NCI-H2107 treated with DMSO at 0.1 percent for 48 hours (cell line): ENCODE results near the gene AGAP1.

Experiments
- DNase-seq: peaks from one replicate; lab custom pipeline; 2025; ENCODE audit not compliant: unreplicated experiment; lab: John Stamatoyannopoulos, UW

AGAP1 gene

DNA sequence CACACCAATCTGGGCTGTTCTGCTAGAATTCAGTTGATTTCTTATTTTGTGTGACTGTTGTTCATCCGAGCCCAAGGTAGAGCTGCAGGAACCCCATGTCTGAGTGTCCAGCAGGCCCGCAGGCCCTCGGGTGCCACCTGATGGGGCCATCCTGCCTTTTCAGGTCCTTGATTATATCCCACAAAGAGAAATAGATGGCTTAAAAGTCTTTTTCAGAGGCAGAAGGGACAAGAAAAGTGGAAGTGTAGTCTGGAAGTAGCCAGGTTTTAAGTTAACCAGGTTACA, 52.2 kb downstream of the AGAP1 start:
- no peak for DNase-seq

DNA sequence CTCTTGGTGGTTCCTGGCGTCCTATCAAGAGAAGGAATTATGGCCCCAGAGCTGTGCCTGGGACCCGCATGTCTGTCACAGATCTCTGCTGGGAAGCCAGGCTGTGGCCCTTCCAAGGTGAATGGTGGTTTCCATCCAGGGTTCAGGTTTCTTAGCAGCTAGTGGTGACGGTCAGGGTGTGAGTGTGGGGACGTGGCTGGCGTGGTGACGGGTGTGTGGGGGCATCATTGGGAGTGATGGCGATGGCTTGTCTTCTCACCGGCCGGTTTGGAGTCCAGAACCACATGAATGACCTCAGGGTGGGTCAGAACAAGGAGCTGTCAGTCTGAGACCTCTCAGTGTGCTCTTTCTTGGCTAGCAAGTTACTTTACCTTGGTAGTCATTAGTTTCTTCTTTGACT, 52.6 kb downstream of the AGAP1 start:
- DNase-seq: no peak

DNA sequence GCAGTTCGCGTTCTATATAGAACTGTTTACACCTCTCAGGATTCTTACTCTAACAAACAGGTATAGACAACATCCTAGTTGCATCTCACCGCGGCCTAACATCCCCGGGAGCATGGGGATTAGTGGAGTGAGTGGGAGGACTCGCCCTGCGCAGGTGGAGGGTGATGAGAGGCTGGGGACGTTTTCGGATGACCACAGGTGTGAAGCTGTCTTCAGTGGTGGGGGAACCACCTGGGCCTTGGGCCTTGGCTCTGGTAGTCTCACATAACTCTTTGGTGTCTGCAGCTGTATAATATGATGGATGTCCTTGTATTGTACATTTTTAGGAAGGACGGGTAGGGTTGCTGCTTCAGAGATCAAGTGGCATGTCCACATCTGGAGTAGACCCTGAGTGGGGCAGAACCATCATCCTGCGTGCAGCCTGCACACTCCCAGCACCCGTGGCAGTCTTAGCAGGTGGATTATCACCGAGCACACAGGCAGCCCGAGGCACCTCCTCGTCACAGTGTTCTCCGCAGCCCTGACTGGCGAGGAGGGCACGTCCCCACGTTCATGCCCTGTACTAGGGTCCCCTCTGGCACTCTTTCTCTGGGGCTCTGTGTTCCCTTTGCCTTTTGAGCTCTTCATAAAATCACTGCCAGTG, 56.0 kb downstream of the AGAP1 start:
- no peak for DNase-seq

DNA sequence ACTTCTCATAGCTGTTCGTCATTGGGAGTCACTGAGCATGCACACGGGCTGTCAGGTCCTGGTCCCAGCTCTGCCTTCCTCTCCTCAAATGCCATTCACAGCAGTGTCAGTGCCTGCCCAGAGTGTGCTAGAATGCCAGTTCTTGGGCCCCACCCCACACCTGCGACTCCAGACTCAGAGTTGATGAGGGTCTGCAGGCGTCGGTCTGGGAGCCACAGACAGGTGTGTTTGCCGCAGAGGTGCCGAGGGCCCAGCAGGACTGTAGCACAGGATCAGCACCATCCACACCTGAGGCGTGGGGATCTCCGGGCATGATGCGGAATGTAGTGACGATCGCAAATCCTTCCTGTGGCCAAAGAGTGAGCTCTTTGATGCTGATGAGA, 56.5 kb downstream of the AGAP1 start:
- no peak for DNase-seq

DNA sequence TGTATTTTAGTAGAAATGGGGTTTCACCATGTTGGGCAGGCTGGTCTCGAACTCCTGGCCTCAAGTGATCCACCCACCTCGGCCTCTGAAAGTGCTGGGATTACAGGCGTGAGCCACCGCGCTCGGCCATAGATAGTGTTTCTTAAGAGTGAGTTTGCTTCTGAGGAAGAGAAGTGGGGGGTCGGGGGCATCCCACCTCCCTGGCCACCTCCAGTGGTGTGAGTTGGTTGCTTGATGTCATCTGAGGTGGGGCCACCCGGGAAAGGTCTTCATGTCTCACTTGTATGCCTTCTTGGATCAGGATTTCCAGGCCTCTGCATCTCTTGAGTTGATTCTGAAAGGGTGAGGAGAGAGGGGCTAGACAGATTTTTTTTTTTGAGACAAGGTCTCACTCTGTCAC, 57.1 kb downstream of the AGAP1 start:
- no peak for DNase-seq

DNA sequence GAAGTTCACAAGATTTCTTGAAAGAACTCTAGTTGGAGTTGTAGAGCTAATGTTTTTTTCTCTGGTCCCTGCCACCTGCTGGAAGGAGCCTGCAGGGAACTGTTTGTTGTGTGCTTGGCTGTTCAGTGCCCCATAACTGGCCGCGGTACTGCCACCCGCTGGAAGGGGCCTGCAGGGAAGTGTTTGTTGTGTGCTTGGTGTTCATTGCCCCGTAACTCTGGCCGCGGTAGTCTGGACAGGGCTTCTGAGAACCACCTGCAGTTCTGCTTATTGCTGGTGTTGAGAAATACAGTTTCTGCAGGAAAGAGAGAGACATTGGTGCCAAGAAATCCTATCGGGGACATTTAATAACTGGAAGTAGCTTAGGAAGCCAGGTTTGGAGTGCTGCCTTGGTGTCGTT, 58.1 kb downstream of the AGAP1 start:
- peak; percentile 38 for DNase-seq

DNA sequence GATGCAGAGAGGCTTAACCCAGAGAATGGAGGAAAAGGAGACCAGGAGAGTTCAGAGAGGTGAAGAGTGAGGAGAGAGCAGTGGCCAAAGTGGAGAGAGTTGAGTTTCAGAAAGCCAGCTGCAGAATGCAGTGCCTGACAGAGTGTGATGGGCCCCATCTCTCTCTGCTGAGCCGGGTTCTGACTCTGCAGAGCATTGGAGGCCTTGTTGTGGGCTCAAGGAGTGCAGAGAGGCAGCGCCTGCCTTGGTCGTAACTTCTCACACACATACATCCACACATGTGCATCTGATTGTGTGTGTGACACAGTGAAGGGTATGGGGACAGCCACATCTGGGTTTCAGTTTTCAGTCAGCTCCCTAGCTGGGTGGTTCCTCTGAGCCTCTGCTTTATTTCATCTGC, 58.8 kb downstream of the AGAP1 start:
- no peak for DNase-seq

DNA sequence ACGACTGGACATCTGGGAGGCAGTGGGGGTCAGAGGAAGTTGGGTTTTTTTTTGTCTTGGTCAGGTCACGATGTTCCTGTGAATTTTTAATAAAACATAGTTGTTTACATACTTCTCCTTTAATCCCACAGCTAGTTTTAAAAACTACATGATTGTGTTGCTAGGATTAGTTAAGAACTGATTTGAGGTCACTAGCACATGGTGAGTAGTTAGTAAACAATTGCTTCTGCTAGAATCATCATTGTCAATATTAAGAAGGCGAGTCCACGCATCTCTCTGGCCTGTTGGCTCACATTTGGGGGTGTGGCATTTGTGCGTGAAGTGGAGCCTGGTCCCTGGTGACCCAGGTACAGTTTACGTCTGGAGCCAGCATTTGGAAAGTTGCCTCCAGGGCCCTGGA, 59.4 kb downstream of the AGAP1 start:
- no peak for DNase-seq

DNA sequence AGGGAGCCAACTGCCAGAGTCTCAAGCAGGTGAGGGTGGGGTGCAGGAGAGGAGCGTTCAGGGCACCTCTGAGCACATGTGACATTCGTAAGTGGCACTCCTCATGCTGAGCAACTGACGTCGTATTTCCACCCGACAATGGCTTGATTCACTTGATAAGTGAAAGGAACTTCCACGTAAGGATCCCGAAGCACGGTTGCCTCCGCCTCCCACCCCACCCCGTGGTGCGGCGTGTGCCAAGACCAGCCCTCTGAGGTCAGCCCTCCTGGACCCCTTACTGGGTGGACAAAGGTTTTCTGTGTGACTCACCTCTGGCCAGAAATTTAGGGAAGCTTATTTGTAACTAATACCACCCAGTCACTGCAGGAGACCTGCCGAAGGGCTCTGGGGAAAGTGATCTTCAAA, 59.9 kb downstream of the AGAP1 start:
- no peak for DNase-seq

DNA sequence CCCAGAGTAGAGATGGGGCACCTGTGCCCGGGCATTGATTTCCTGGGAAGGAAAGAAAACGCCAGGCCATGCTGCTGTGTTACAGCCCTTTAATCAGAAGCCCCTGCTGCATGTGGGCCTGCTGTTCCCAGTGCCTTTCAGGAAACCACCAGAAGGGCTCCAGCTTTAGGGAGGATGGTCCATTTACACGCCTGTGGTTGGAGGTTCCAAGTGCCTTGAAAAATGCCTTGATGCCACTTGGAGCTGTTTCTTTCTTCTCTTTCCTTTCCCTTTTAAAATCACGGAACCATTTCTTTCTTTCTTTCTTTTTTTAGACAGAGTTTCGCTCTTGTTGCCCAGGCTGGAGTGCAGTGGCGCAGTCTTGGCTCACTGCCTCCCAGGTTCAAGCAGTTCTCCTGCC, 60.5 kb downstream of the AGAP1 start:
- DNase-seq: no peak

DNA sequence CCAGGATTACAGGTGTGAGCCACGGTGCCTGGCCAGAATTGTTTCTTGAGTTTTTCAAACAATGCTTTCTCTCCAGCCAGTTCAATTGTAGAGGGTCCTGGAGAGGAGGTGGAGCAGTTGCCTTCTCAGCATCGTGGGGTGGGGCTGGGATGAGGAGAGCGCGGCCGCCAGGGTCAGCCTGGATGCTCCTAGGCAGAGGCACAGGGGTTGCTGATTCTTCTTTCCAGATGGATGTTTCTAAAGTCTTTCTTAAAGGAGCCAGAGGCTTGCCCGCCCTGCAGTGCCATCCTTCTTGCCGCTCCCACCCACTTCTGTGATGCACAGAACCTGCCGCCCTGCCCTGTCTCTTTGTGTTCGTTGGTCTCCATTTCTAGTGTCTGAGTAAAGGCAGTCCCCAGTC, 61.1 kb downstream of the AGAP1 start:
- DNase-seq: no peak

DNA sequence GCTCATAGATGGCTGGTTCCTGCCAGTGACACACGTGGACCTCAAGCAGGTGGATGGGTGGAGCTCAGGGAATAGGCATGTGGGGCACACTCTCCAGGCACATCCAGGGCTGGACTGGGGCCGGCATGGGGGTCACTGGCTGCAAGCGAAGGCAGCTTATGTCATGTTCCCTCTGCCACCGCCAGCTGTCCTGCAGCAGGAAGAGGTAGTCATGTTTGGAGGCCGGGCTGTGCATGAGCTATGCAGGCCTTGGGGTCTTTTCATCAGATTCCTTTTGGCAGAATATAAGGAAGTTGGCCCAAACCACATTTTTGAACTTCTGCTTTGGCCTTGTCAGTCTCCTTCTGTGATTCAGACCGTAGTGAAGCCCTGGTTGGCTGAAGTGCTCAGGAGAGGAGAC, 61.5 kb downstream of the AGAP1 start:
- no peak for DNase-seq

DNA sequence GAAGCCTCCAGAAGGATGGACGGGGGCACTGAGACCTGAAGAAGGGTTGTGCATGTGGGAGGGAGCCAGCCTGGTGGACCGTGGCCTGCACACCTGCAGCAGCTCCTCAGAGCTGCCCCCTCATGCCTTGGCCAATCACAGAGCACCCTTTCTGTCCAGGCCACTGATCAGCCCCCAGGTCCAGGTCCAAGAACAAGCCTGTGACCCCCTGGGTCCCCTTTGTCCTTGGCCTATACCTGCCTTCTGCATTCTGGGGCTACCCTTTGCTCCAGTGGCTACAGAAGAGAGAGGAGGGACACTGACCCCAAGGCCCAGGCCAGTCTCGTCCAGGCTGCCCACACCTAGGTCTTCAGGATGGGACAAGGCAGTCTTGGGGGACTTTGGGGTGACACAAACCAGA, 62.2 kb downstream of the AGAP1 start:
- DNase-seq: no peak

DNA sequence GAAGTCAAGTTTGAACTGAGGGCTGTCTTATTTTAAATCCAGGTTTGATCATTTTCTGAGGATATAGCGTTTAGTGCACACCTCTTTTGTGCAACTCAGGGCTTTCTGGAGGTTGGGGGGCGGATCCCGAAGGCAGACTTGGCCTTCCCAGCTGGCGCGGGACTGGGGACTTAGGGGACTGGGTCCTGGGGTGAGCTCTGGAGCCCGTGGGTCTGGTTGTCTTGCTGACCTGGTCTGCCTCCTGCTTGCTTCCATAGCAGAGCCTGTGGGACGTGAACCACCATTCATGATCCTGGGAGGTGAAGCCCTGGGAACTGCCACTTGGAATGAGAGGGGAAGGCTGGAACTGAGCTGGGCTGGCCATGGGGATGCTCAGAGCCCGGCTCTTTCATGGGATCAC, 63.1 kb downstream of the AGAP1 start:
- no peak for DNase-seq

DNA sequence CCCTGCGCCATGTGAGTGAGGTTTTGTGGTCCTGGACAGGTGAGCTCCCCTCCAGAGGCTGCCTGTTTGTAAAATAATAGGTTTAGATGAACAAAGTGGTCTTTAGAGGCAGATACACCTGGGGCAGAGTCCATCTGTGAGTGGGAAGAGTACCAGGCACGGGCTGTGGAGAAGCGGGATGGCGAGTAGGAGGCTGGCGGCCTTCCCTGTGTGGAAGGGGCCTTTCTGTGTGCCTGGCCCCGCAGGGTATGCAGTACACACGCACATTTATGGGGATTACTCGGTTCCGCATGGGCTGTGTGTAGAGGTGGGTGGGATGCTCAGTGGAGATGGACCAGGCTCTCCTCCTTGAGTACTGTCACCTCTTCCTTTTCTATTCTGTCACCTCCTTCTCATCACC, 64.1 kb downstream of the AGAP1 start:
- no peak for DNase-seq

DNA sequence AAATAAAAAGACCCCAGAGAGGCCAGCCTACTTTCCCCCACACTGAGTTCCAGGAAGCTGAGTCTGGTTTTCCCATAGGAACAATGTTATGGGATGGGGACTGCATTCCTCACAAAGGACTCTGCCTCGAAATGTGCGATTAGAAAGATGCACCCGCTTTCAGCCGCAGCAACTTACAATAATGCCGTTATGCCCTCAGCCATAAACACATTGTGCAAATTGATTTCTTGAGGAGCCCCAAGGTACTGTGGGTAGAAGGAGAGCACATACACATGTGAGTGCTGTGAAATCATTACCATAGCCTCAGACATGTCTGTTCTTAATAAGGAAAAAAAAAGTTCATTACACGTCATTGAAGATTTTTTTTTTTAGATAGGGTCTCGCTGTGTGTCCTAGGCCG, 64.7 kb downstream of the AGAP1 start:
- no peak for DNase-seq

DNA sequence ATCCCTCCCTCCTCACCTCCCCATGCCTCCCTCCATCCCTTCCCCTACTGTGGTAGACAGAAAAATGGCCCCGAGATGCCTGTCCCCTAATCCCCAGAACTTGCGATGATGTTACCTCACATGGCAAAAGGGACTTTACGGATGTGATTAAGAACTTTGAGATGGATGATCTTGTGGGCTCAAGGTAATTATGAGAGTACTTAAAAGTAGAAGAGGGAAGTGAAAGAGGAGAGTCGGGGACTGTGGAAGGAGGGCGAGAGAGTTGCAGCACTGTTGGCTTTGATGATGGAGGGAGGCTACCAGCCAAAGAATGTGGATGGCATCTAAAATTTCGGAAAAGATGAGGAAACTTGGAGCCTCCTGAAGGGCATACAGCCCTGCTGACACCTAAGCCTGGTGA, 66.5 kb downstream of the AGAP1 start:
- DNase-seq: no peak

DNA sequence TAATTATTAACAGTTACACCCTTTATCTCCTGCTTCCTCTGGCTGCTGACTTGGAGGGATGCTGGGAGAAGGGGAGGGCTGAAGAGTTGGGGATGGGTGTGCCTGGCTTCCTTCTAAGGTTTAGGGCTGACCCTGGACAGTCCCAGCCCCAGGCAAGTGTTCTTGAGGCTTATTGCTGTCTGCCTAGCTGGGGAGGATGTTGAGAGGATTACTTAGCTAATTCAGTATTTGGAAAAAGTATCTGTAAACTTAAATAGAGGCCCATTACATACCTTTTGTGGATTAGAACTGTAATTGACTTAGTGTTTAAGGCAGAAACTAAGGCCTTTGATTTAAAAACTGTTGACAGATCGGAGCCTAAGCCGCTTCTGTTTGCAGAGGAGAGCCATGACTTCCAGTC, 67.6 kb downstream of the AGAP1 start:
- no peak for DNase-seq

DNA sequence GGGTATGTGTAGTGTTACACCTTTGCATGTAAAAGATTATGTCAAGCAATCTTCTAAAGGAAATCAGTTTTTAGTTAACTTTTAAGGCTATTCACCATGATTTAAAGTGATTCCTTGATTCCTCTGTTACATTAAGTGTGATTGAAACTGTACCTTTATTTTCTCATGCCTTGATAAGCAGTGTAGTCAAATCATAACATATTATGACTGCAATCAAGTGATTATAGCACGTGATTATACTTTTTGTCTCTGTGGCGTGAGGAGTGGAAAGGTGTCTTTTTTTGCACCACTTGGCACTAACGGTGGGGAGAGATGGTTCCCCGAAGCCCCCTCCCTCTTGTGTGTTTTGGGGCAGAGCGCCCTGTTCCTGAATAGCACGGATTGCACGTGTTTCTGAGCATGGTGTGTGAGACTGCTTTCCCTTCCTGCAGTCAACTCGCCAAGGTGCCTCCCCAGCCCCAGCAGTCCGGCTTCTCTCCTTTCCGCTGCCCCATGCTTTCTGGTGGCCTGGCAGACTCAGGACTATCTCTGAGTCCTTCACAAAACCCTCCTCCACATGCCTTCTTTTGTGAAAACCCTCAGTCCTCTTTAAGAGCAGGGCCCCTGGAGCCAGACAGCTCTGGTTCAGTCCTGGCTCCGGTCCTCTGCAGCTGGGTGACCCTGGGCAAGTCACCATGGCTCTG, 68.4 kb downstream of the AGAP1 start:
- DNase-seq: no peak

DNA sequence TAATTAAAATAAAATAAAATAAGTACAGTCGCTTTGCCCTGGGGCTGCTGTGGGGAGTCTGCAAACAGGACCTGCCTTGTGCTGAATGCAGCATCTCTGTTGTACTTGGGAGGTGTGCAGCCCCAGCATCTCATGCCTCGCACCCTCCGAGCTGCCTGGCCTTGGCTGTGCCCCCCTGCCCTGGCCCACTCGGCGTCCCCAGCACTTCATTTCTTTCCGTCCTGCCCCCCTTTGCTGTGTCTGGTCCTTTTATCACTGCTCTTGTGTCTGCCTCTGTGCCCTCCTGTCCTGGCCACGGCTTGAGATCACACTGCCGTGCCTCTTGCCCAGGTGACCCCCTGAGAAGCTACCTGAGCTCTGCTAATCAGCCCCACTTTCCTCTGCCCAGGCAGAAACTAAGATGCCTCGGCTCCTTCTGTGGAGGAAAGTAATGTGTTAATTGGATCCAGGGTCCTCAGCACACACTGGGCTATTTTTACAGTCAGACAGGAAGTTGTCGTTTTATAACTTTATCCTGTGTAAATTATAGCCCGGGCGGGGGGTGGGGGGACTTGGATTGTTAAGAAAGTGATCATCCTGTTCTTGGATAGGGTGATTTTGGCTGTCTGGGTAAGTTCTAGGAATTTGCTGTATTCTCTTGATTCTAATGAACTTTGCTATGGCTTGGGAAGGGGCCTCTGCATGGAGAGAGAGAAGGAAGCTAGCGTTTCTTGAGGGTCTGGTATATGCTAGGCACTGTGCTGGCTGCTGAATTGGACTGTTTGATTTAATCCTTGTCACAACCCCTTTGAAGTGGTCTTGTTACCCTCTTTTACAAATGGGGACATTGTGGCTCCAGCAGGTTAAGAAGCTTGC, 69.4 kb downstream of the AGAP1 start:
- no peak for DNase-seq

DNA sequence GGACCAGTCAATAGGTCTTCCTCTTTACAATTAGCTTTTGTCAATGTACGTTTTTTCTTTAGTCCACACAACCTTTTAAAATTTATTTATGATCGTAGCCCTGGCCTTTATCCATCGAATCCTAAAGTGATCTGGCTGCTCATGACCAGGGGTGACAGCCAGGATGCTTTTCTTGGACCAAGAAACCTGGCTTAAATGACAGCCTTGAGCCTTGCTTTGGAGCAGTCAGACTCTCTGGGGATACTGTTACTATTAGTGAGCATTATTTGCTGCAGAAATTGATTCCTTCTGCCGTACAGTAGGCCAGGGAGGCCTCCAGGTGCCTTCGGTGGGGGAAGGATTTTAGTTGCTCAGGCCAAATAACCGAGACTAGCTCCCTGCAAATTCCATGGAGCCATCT, 70.2 kb downstream of the AGAP1 start:
- DNase-seq: no peak

DNA sequence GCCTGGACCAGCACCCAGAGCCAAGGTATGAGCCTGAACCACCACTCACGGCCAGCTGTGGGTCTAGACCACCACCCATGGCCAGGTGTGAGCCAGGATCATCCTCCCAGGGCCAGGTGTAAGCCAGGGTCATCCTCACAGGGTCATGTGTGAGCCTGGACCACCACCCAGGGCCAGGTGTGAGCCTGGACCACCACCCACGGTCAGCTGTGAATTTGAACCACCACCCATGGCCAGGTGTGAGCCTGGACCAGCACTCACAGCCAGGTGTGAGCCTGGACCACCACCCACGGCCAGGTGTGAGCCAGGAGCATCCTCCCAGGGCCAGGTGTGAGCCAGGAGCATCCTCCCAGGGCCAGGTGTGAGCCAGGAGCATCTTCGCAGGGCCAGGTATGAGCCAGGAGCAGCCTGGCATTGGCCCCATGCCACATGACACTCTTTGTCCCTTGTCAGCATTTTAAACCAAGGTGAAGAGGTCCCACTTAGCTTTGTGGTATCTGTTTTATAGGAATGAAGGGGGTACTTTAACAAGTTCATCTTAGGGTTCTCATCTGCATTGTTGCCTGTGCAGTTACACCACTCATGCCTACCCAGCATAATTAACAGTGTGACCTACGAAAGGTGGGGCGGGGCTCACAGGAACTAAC, 71.2 kb downstream of the AGAP1 start:
- DNase-seq: no peak
